Type B pancreatic cell (in vitro differentiated cells): ENCODE measurements around the gene HDAC9. TPM values are rescaled to one million over a fixed set of nuclear protein-coding genes. Genes with fewer than 3 reads are reported as not detected.
A peak's percentile ranks its signal among the peaks of the same experiment; 100 is the strongest.

ENCODE experiments used
- DNase-seq: peaks from one replicate; pipeline ENCODE4 v3.0.0; 2021; ENCODE audit warnings: mixed read lengths; ENCODE audit not compliant: unreplicated experiment; ENCODE audit errors: extremely low spot score
- H3K27ac Mint-ChIP-seq: 2 replicates; pipeline ENCODE4 v1.8.0; 2021; ENCODE audit warnings: mild to moderate bottlenecking, mixed read lengths
- H3K27me3 Mint-ChIP-seq: 2 replicates; pipeline ENCODE4 v1.8.0; 2021; ENCODE audit warnings: mixed read lengths
- H3K36me3 Mint-ChIP-seq: 2 replicates; pipeline ENCODE4 v1.8.0; 2021; ENCODE audit warnings: mixed read lengths
- H3K4me1 Mint-ChIP-seq: one replicate; pipeline ENCODE4 v1.8.0; 2021; ENCODE audit warnings: mixed read lengths; ENCODE audit not compliant: unreplicated experiment
- H3K4me3 Mint-ChIP-seq: 2 replicates; pipeline ENCODE4 v1.8.0; 2021; ENCODE audit warnings: mild to moderate bottlenecking, mixed read lengths
- H3K9me3 Mint-ChIP-seq: 2 replicates; pipeline ENCODE4 v1.8.0; 2021; ENCODE audit warnings: mixed read lengths
- CTCF ChIP-seq: fragments of 200-600 bp; sonication (generic); conservative IDR thresholded peaks from 2 replicates; pipeline ENCODE4 v1.5.0; 2021; ENCODE audit warnings: antibody characterized with exemption, mild to moderate bottlenecking
- total RNA-seq: library from RNA; stranded (reverse); gene quantifications from 2 replicates; pipeline ENCODE4 v1.2.1, GENCODE V29; 2021; ENCODE audit warnings: low replicate concordance

Gene HDAC9
- total RNA-seq, 1 donor from 2014 or later, result 6.8 TPM

GRCh38 chr7:18509481-18509880, 13.9 kb downstream of the HDAC9 start:
- H3K4me3 Mint-ChIP-seq, result peak overlapping the region; percentile 22
- no peak for DNase-seq
- peak overlapping the region; percentile 85 for H3K27ac Mint-ChIP-seq
- H3K36me3 Mint-ChIP-seq, result no peaks in the 10 kb centered on the region
- no peak for TF ChIP-seq CTCF
- H3K4me1 Mint-ChIP-seq, result peaks cover 8% of the 10 kb centered on the region
- H3K9me3 Mint-ChIP-seq, result no peaks in the 10 kb centered on the region
- no peaks in the 10 kb centered on the region for H3K27me3 Mint-ChIP-seq

GRCh38 chr7:18511351-18512140, 16.0 kb downstream of the HDAC9 start:
- no peak overlapping the region for H3K27ac Mint-ChIP-seq
- no peak overlapping the region for H3K4me3 Mint-ChIP-seq
- no peak for TF ChIP-seq CTCF
- H3K4me1 Mint-ChIP-seq, result peaks cover 8% of the 10 kb centered on the region
- no peak for DNase-seq
- H3K27me3 Mint-ChIP-seq, result no peaks in the 10 kb centered on the region
- H3K36me3 Mint-ChIP-seq, result no peaks in the 10 kb centered on the region
- H3K9me3 Mint-ChIP-seq, result no peaks in the 10 kb centered on the region

GRCh38 chr7:18513343-18513742, 17.8 kb downstream of the HDAC9 start:
- Mint-ChIP-seq H3K4me1 (peaks cover 8% of the 10 kb centered on the region), H3K36me3 (no peaks in the 10 kb centered on the region), H3K27me3 (no peaks in the 10 kb centered on the region), H3K9me3 (no peaks in the 10 kb centered on the region), H3K27ac (no peak overlapping the region), H3K4me3 (no peak overlapping the region)
- no peak for TF ChIP-seq CTCF
- no peak for DNase-seq

GRCh38 chr7:18515067-18515466, 19.5 kb downstream of the HDAC9 start:
- no peak overlapping the region for H3K27ac Mint-ChIP-seq
- DNase-seq, result no peak

GRCh38 chr7:18517646-18518045, 22.1 kb downstream of the HDAC9 start:
- Mint-ChIP-seq H3K4me1 (no peaks in the 10 kb centered on the region), H3K4me3 (no peak overlapping the region), H3K9me3 (no peaks in the 10 kb centered on the region), H3K36me3 (no peaks in the 10 kb centered on the region), H3K27me3 (no peaks in the 10 kb centered on the region), H3K27ac (no peak overlapping the region)
- no peak for DNase-seq
- no peak for TF ChIP-seq CTCF

More at GRCh38 chr7:18515067-18515466, 19.5 kb downstream of the HDAC9 start:
- Mint-ChIP-seq H3K27me3 (no peaks in the 10 kb centered on the region), H3K36me3 (no peaks in the 10 kb centered on the region), H3K4me1 (no peaks in the 10 kb centered on the region), H3K4me3 (no peak overlapping the region), H3K9me3 (no peaks in the 10 kb centered on the region)
- no peak for TF ChIP-seq CTCF
